Stimulated activated CD4-positive, alpha-beta T cell treated with anti-CD3 and anti-CD28 coated beads, Interleukin-15, amount 100 ng/mL, for 24 hours (primary cell): Measurements from ENCODE around the gene TNFSF13.

Experiments used
- DNase-seq: peaks from one replicate; pipeline ENCODE4 v3.0.0-alpha.2; 2020

Gene TNFSF13

DNA sequence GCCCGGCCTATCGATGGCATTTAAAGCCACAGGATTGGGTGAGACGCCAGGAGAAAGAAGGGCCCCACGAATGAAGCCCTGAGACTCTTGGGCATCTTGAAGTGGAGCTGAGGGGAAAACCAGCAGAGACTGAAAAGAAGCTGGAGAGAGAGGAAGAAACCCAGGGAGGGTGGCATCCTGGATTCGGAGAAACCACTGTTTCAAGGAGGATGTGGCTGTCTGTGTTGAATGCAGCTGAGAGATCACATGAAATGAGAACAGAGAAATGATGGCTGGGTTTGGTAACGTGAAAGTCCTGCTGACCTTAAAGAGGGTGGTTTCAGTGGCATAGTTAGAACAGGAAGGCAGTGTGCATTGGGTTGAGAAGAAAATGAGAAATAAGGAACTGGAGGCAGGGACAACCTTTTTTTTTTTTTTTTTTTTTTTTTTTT lies 5.9 kb upstream of the TNFSF13 start:
- DNase-seq: peak; percentile 53

DNA sequence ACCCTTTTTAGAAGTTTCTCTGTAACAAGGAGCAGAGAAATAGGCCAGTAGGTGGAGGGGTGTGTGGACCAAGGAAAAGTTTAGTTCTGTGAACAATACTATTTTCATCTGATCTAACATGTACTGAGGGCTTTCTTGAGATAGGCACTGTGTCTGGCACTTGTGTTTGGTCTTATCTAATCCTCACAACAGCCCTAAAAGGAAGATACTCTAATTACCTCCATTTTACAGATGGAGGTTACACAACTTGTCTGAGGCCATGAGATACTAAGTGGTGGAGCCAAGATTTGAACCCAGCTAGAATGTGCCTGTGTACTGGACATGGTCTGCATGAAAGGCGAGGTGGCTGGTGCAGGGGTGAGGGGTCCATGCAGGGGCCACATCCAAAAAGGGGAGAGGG lies 5.2 kb upstream of the TNFSF13 start:
- DNase-seq: no peak

DNA sequence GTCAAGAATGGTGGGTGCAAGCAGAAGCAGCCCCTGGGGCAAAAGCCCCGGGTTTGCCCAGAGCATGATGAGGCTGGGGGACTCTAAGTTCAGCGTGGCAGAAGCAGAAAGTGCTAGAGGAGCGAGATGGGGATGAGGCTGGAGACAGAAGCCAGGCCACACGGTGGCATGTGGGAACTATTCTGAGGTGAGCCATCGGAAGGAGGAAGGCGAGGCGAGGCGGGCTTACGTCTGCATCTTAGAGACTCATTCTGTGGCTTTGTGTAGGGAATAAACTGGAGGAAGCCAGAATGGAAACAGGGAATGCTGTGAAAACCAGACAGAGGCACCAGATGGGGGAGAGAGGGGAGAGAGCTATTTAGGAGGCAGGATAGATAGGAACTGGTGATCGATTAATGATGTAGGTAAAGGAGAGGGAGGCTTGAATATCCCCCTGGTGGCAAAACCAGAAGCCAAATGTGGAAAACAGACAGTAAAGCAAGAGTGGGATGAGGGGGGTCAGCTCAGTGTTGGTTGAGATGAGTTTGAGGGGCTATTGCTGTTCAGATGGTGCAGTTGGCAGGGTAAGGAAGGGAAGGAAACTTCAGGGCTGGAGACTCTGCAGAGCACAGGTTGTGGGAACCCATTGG lies 3.1 kb upstream of the TNFSF13 start:
- DNase-seq: no peak

DNA sequence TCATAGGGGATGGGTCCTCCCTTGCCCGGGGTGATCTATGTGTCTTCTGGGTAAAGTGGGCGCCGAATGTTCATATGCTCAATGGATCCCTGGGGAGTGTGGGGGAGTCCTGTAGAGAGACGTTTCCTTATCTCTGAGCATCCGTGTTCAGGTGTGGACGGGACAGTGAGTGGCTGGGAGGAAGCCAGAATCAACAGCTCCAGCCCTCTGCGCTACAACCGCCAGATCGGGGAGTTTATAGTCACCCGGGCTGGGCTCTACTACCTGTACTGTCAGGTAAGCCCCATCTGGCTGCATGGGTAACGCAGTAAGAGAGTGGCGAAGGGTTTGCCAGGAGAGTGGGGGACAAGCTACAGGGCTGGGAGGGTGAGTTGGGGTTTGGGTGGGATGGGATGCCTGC lies 1.9 kb upstream of the TNFSF13 start:
- no peak for DNase-seq

DNA sequence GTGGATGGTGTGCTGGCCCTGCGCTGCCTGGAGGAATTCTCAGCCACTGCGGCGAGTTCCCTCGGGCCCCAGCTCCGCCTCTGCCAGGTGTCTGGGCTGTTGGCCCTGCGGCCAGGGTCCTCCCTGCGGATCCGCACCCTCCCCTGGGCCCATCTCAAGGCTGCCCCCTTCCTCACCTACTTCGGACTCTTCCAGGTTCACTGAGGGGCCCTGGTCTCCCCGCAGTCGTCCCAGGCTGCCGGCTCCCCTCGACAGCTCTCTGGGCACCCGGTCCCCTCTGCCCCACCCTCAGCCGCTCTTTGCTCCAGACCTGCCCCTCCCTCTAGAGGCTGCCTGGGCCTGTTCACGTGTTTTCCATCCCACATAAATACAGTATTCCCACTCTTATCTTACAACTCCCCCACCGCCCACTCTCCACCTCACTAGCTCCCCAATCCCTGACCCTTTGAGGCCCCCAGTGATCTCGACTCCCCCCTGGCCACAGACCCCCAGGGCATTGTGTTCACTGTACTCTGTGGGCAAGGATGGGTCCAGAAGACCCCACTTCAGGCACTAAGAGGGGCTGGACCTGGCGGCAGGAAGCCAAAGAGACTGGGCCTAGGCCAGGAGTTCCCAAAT lies 1.3 kb upstream of the TNFSF13 start:
- DNase-seq: no peak

DNA sequence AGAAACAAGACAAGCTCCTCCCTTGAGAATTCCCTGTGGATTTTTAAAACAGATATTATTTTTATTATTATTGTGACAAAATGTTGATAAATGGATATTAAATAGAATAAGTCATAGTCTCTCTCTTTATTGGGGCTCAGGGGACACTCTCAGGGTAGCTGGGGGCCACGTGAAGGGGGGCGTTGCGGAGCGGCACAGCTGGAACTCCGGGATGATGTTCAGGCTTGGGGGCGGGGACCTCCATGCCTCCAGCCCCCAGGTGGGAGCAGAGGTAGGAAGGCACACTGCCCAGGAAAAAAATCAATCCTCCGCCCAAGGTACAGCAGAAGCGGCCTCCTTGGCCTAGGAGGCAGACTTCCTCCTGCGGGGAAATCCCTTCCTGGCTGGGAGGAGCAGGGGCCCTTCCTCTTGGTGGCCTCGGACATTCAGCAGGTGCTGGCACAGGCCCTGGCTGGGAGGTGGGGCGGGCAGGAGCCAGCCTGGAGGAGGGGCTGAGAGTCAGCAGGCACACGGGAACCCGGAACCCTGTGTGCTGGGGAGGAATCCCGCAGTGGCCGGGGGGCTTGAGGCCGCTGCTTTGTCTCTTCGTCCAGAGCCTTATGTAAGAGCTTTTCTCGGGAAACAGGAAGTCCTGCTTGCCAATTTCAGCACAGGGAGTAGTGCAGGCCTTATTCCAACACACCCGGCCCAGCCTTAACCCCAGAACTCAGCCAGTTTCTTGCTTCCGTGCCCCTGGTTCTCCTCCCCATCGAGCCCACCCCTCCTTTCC lies 591 bp upstream of the TNFSF13 start:
- peak; percentile 51 for DNase-seq

DNA sequence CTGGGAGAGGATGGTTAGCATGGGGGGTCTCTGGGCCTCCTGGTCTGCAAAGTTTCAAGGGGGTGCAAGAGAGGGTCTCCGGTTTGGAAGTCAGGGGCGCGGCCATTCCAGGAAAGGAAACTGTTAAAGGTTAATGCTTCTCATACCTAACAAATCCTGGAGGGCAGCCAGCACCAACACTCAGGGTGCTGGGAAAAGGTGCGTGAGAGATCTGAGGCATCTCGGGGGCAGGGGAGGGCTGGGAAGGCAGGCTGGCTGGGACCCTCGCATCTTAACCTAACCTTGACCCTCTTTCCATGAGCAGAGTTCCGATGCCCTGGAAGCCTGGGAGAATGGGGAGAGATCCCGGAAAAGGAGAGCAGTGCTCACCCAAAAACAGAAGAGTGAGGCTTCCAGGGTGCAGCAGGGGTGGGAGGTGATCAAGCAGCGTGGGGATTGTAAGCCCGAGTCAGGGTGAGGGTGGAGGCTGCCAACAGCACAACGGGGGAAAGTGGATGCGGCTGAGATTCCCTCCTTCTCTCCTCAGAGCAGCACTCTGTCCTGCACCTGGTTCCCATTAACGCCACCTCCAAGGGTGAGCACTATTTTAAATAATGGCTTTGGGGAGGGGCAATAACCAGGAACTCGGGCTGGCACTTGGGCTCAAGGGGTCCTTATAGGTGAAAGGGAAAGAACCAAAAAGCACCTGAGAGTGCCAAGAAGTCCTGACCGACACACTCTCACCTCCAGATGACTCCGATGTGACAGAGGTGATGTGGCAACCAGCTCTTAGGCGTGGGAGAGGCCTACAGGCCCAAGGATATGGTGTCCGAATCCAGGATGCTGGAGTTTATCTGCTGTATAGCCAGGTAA lies 996 bp downstream of the TNFSF13 start:
- no peak for DNase-seq

DNA sequence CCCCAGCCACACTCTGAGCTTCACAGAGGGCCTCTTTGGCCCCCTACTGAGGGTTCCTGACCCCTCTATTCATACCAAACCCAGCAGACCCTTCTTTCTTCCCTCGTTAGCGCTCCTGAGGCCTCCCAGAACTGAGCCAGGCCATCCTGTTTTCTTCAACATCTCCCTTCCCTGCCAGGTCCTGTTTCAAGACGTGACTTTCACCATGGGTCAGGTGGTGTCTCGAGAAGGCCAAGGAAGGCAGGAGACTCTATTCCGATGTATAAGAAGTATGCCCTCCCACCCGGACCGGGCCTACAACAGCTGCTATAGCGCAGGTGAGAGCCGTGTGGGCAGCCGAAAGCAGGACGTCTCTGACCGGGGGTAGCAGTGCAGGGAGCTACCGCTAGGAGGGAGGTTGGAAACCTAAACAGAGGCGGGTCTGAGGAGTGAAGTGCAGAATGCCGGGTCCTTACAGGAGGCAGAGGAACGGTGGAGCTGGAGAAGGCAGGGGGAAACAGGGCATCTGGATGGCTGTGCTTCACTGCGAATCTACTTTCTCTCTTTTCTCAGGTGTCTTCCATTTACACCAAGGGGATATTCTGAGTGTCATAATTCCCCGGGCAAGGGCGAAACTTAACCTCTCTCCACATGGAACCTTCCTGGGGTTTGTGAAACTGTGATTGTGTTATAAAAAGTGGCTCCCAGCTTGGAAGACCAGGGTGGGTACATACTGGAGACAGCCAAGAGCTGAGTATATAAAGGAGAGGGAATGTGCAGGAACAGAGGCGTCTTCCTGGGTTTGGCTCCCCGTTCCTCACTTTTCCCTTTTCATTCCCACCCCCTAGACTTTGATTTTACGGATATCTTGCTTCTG lies 1.9 kb downstream of the TNFSF13 start:
- peak; percentile 79 for DNase-seq

DNA sequence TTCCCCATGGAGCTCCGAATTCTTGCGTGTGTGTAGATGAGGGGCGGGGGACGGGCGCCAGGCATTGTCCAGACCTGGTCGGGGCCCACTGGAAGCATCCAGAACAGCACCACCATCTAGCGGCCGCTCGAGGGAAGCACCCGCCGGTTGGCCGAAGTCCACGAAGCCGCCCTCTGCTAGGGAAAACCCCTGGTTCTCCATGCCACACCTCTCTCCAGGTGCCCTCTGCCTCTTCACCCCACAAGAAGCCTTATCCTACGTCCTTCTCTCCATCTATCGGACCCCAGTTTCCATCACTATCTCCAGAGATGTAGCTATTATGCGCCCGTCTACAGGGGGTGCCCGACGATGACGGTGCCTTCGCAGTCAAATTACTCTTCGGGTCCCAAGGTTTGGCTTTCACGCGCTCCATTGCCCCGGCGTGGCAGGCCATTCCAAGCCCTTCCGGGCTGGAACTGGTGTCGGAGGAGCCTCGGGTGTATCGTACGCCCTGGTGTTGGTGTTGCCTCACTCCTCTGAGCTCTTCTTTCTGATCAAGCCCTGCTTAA lies 2.6 kb downstream of the TNFSF13 start:
- DNase-seq: peak; percentile 93

DNA sequence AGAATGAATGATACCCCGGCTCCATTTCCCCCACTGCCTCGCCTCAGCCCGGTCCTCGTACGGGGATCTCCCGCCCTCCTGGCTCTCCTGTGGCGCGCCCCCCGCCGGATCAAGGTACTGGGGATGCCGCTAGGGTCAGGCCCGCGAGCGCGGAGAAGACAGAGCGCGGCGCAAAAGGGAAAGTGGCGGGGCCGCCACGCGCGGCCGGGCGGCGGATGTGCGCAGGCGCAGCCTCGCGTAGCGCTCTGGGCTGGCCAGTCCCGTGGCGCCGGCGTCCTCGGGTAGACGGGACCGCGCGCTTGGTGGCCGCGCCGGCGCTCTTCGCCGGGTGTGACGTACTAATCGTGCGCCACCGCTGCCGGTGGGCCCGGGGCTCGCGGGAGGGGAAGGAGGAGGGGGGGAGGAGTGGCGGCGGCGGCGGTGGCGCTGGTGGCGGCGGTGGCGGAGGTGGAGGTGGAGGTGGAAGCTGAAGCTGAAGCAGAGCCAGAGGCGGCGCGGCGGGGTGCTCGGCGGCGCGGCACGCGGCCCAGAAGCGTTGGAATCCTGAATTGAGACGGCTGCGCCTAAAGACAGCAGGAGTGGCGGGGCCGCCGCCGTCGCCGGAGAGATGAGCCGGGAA lies 3.1 kb downstream of the TNFSF13 start, which contains the start of gene SENP3:
Gene SENP3, plus strand, starts transcription at position 331 of the 619 bp plus-strand sequence. CDS start 1,158 bp downstream, outside the sequence.
- peak; percentile 93 for DNase-seq

DNA sequence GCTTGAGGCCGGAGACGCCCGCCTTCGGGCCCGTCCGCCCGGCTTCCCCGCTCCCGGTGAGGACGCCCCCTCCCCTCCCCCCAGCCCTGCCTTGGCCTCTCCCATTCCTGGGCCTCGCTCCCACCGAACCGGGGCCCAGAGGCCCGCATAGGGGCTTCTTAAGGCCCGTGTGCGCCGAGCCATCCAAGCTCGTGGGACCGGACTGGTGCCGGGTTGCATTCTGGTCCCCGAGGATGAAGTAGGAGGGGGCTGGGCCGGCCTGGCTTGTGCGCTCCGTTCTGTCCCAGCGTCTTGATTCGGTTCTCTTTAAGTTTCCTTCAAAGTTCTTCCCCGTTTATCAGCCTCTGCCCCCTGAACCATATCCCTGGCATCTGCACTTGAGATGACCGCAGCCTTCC lies 3.7 kb downstream of the TNFSF13 start:
- DNase-seq: no peak

DNA sequence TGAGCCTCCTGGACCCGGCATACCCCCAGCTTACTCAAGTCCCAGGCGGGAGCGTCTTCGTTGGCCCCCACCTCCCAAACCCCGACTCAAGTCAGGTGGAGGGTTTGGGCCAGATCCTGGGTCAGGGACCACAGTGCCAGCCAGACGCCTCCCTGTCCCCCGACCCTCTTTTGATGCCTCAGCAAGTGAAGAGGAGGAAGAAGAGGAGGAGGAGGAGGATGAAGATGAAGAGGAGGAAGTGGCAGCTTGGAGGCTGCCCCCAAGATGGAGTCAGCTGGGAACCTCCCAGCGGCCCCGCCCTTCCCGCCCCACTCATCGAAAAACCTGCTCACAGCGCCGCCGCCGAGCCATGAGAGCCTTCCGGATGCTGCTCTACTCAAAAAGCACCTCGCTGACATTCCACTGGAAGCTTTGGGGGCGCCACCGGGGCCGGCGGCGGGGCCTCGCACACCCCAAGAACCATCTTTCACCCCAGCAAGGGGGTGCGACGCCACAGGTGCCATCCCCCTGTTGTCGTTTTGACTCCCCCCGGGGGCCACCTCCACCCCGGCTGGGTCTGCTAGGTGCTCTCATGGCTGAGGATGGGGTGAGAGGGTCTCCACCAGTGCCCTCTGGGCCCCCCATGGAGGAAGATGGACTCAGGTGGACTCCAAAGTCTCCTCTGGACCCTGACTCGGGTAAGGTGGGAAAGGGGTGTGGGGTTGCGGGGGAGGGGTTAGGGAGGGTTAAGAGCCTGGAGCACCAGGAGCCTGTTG lies 4.7 kb downstream of the TNFSF13 start:
- no peak for DNase-seq

DNA sequence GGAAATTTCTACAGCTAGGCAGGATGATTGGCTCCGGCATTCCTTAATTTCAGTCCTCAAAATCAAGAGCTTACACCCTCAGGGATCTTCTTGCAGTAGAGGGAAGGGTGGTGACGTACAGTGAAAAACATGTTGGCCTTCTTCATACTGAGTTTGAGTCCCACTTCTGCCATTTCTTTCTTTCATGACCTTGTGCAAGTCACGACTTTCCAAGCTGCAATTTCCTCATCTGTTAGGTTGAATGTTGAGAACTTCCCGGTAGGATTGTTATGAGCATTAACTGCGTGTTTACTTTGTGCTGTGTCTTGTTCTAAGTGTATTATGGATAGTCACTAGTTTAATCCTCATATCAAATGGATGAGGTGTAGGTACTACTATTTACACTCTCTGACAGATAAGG lies 11.0 kb downstream of the TNFSF13 start:
- DNase-seq: no peak

DNA sequence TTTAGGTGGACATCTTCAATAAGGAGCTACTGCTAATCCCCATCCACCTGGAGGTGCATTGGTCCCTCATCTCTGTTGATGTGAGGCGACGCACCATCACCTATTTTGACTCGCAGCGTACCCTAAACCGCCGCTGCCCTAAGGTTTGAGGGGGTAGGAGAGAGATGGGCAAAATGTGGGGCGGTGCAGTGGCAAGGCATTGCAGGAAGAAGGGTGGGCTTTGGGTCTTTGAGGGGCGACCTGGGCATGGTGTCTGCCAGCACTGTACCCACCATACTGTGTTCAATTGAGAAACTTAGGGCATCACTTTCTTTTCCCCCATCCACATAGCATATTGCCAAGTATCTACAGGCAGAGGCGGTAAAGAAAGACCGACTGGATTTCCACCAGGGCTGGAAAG lies 11.8 kb downstream of the TNFSF13 start:
- DNase-seq: no peak

DNA sequence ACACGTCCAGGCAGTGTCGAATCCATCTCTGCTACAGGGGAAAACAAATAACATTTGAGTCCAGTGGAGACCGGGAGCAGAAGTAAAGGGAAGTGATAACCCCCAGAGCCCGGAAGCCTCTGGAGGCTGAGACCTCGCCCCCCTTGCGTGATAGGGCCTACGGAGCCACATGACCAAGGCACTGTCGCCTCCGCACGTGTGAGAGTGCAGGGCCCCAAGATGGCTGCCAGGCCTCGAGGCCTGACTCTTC lies 13.7 kb downstream of the TNFSF13 start:
- DNase-seq: peak; percentile 99

DNA sequence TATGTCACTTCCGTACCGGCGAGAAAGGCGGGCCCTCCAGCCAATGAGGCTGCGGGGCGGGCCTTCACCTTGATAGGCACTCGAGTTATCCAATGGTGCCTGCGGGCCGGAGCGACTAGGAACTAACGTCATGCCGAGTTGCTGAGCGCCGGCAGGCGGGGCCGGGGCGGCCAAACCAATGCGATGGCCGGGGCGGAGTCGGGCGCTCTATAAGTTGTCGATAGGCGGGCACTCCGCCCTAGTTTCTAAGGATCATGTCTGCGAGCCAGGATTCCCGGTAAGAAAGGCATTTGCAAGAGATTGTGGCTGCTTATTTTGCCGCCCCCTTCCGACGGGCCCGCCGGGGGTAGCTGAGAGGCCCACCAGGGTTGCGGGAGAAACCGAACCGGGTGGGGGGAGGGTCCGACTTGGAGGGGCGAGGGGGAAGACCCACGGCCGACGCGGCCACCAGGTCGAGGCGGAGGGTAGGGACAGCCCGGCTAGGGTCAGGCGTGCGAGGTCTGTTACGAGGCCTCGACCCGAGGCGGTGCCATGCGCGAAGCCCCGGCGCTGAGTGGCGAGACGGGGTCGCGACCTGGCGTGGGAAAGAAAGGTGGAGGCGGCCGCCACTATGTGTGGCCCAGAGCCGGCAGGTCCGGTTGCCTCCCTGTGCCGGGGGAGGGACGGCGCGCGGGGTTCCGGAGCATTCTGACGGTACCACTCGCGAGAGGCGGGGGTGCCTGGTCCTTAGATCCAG lies 14.2 kb downstream of the TNFSF13 start:
- DNase-seq: no peak

DNA sequence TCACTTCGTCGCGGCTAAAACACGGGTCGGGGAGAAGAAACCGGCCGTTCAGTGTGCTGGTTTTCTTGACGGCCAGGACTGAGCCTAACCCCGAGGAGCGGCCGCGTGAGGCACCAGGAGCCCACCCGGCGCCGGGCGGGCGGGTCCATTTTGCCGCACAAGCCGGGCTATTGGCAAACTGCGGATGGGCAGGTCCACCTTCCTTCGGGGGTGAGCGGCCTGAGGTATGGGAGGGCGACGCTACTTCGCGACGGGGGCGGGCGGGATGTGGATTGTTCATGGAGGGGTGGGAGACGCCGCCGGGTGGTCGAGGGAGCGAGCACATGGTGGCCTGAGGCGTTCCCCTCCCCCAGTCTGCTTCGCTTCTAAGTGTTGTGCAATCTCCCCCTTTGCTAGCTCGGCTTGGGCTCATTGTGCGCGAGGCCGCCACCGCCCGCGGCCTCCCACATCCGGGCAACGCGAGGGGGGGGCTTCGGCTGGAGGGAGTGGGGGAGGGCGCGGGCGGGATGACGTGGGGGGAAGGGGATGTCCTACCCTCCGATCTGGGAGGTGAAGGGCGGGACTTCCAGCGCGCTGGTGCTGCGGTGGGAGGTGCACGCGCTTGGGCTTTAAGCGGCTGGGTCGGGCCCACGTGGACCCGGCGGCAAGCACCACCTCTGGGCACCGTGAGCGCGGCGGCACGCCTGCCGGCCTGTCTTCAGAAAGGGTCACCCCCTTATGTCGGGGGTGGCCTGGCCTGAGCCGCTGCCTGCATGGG lies 15.0 kb downstream of the TNFSF13 start:
- DNase-seq: peak; percentile 93

DNA sequence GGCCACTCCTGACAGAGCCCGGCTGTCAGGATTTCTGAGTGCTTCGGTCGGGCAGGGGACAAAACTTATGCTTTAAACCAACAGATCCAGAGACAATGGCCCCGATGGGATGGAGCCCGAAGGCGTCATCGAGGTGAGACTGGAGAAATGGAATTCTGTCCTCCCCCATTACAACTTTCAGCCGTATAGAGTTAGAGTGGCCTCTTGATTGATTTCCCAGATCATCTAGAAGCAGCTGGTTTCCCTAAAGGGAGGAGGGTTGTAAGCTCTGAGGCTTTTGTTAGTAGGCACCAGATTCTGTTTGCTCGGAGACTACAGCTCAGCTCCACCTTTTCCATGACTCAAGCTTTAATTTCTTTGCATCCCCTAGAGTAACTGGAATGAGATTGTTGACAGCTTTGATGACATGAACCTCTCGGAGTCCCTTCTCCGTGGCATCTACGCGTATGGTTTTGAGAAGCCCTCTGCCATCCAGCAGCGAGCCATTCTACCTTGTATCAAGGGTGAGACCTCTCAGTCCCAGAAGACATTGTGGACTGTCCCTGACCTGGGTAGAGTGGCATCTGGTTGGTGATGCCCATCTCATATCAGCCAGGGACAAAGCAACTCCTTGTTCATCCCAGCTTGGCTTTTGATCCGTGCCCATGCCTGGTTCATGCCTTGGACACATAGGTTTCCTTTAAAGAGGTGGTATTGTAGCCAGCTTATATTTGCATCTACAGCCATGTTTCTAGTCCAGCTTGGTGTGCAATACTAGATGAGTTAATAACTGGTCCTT lies 15.8 kb downstream of the TNFSF13 start:
- DNase-seq: no peak

DNA sequence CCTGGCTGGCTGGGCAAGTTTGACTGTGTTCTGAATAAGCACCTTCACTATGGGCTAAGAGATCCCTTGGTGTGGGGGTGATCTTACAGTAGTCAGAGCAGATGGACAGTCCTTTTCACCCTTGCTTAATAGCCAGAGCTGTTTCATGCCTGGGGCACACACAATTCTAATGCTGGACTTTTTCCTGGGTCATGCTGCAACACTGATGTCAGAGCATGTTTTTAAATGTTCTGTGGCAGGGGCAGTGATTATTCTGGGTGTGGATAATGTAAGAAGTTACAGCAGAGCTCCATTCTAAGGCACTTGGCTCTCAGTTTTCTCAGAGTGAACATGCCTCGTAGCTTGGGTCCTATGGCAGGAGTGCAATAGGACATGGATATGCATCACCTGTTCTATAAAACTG lies 16.9 kb downstream of the TNFSF13 start:
- DNase-seq: no peak
